DOHH2 (cell line): ENCODE data around the gene LEKR1.

ENCODE experiments used
- H3F3A ChIP-seq: fragments of 200-600 bp; sonication (generic), shearing (Covaris generic); 2 replicates; pipeline ENCODE4 v1.6.0; 2016; ENCODE audit warnings: antibody characterized with exemption, mild to moderate bottlenecking; ENCODE audit not compliant: control insufficient read depth, insufficient read depth
- H3K27ac ChIP-seq: fragments of 200-600 bp; sonication (generic); 2 replicates; pipeline ENCODE4 v1.5.1; 2014; ENCODE audit warnings: low read depth, mild to moderate bottlenecking, low read length, moderate library complexity
- H3K27me3 ChIP-seq: fragments of 200-600 bp; sonication (generic); 2 replicates; pipeline ENCODE4 v1.6.1; 2014; ENCODE audit warnings: mild to moderate bottlenecking, low read length, mixed read lengths; ENCODE audit not compliant: control insufficient read depth
- H3K36me3 ChIP-seq: fragments of 200-600 bp; sonication (generic); 2 replicates; pipeline ENCODE4 v1.6.1; 2014; ENCODE audit warnings: mild to moderate bottlenecking, low read length, moderate library complexity, mixed read lengths; ENCODE audit not compliant: control insufficient read depth
- H3K4me1 ChIP-seq: fragments of 200-600 bp; sonication (generic); 2 replicates; pipeline ENCODE4 v1.6.1; 2014; ENCODE audit warnings: mild to moderate bottlenecking, low read length, mixed read lengths; ENCODE audit not compliant: control insufficient read depth
- H3K4me2 ChIP-seq: fragments of 200-600 bp; sonication (generic); 2 replicates; pipeline ENCODE4 v1.6.0; 2014; ENCODE audit warnings: mild to moderate bottlenecking, low read length, moderate library complexity
- H3K4me3 ChIP-seq: fragments of 200-600 bp; sonication (generic); 2 replicates; pipeline ENCODE4 v1.5.1; 2014; ENCODE audit warnings: mild to moderate bottlenecking, low read length, mixed read lengths
- H3K79me2 ChIP-seq: fragments of 200-600 bp; sonication (generic); 2 replicates; pipeline ENCODE4 v1.6.1; 2014; ENCODE audit warnings: mild to moderate bottlenecking, low read length, mixed read lengths; ENCODE audit not compliant: control insufficient read depth
- H3K9me2 ChIP-seq: fragments of 200-600 bp; sonication (generic); replicated peaks from 2 replicates; pipeline ENCODE4 v1.6.1; 2014; ENCODE audit warnings: mild to moderate bottlenecking, low read length, mixed read lengths; ENCODE audit not compliant: control insufficient read depth
- H3K9me3 ChIP-seq: fragments of 200-600 bp; sonication (generic); 2 replicates; pipeline ENCODE4 v1.6.1; 2014; ENCODE audit warnings: antibody characterized with exemption, low read length, mixed read lengths; ENCODE audit not compliant: control insufficient read depth, insufficient read depth
- H4K20me1 ChIP-seq: fragments of 200-600 bp; sonication (generic); 2 replicates; pipeline ENCODE4 v1.6.0; 2014; ENCODE audit warnings: low read depth, mild to moderate bottlenecking, antibody characterized with exemption, low read length, moderate library complexity; ENCODE audit not compliant: control insufficient read depth, insufficient read depth
- CTCF ChIP-seq: fragments of 200-600 bp; sonication (generic); IDR thresholded peaks from one replicate; pipeline ENCODE4 v1.5.1; 2014; ENCODE audit warnings: antibody characterized with exemption, mild to moderate bottlenecking, low read depth, low read length; ENCODE audit not compliant: poor library complexity, severe bottlenecking
- EZH2phosphoT487 ChIP-seq: fragments of 200-600 bp; sonication (generic); IDR thresholded peaks from 2 replicates; pipeline ENCODE4 v1.6.1; 2017; ENCODE audit warnings: borderline replicate concordance, mild to moderate bottlenecking, antibody characterized with exemption, low read length, moderate library complexity, mixed read lengths

Gene LEKR1

GRCh38 chr3:157042226-157042625 lies 216.1 kb downstream of the LEKR1 start:
- Histone ChIP-seq H3K4me2 (no peak overlapping the region), H3K9me2 (no peaks in the 10 kb centered on the region), H3K4me3 (no peak overlapping the region), H3K4me1 (peaks cover 14% of the 10 kb centered on the region), H3K36me3 (no peaks in the 10 kb centered on the region), H3K79me2 (no peaks in the 10 kb centered on the region), H4K20me1 (no peaks in the 10 kb centered on the region), H3K27ac (no peak overlapping the region), H3K9me3 (no peaks in the 10 kb centered on the region), H3F3A (no peaks in the 10 kb centered on the region), H3K27me3 (no peaks in the 10 kb centered on the region)
- TF ChIP-seq EZH2phosphoT487 (no peak), CTCF (no peak)

- H3K4me3 ChIP-seq: no peak overlapping the region
- H3K27me3 ChIP-seq: no peaks in the 10 kb centered on the region
- H3K36me3 ChIP-seq: no peaks in the 10 kb centered on the region
- H3K4me2 ChIP-seq: no peak overlapping the region
- H3F3A ChIP-seq: no peaks in the 10 kb centered on the region
- no peaks in the 10 kb centered on the region for H4K20me1 ChIP-seq
- no peak for TF ChIP-seq EZH2phosphoT487
- TF ChIP-seq CTCF: no peak
- H3K4me1 ChIP-seq: peaks cover 14% of the 10 kb centered on the region
- no peaks in the 10 kb centered on the region for H3K9me3 ChIP-seq
- no peak overlapping the region for H3K27ac ChIP-seq
- H3K9me2 ChIP-seq: no peaks in the 10 kb centered on the region
- no peaks in the 10 kb centered on the region for H3K79me2 ChIP-seq
Measured at GRCh38 chr3:157043771-157044170, 217.6 kb downstream of the LEKR1 start.

GRCh38 chr3:157045238-157045850 lies 219.2 kb downstream of the LEKR1 start:
- no peaks in the 10 kb centered on the region for H3K36me3 ChIP-seq
- no peaks in the 10 kb centered on the region for H4K20me1 ChIP-seq
- no peak overlapping the region for H3K4me2 ChIP-seq
- H3K9me3 ChIP-seq: no peaks in the 10 kb centered on the region
- no peak overlapping the region for H3K27ac ChIP-seq
- peaks cover 14% of the 10 kb centered on the region for H3K4me1 ChIP-seq
- no peaks in the 10 kb centered on the region for H3F3A ChIP-seq
- no peaks in the 10 kb centered on the region for H3K27me3 ChIP-seq
- H3K4me3 ChIP-seq: no peak overlapping the region
- no peaks in the 10 kb centered on the region for H3K9me2 ChIP-seq
- no peaks in the 10 kb centered on the region for H3K79me2 ChIP-seq
- TF ChIP-seq EZH2phosphoT487 (no peak), CTCF (no peak)

- Histone ChIP-seq H3F3A (no peaks in the 10 kb centered on the region), H3K36me3 (no peaks in the 10 kb centered on the region), H3K9me3 (no peaks in the 10 kb centered on the region), H3K4me2 (peak overlapping the region; percentile 46), H3K27ac (no peak overlapping the region), H3K9me2 (no peaks in the 10 kb centered on the region), H3K79me2 (no peaks in the 10 kb centered on the region), H3K4me1 (peaks cover 14% of the 10 kb centered on the region), H4K20me1 (no peaks in the 10 kb centered on the region), H3K4me3 (peak overlapping the region; percentile 43), H3K27me3 (no peaks in the 10 kb centered on the region)
- no peak for TF ChIP-seq CTCF
Measured at GRCh38 chr3:157046520-157046919, 220.4 kb downstream of the LEKR1 start.
